SK-N-MC (cell line): ENCODE results near the gene AQP6.

ENCODE experiments used
- EZH2 ChIP-seq: fragments of 200-600 bp; sonication (generic); IDR thresholded peaks from one replicate; pipeline ENCODE4 v1.6.1; 2017; ENCODE audit warnings: antibody characterized with exemption
- FOXP2 ChIP-seq: optimal IDR thresholded peaks from 2 replicates; pipeline ENCODE3; 2011; ENCODE audit warnings: mild to moderate bottlenecking, moderate library complexity; ENCODE audit not compliant: insufficient read depth; ENCODE audit errors: extremely low read length, control extremely low read depth

- no peak for TF ChIP-seq EZH2
- no peak for TF ChIP-seq FOXP2
These were observed 10.6 kb upstream of the AQP6 start for GRCh38 chr12:49961993-49962764.
